SU-DHL-6 (cell line): ENCODE results near the gene AQP12B.
"Not testable (repeated sequence)": the region's sequence is repeated elsewhere in the genome, so short reads cannot be mapped to it uniquely, and the experiment has no call there.

Experiments used
- EZH2phosphoT487 ChIP-seq: fragments of 200-600 bp; sonication (generic), shearing (Covaris generic); conservative IDR thresholded peaks from 2 replicates; pipeline ENCODE4 v1.6.1; 2018; ENCODE audit warnings: mild to moderate bottlenecking, antibody characterized with exemption, low read length, moderate library complexity, mixed read lengths
- TF ChIP-seq, protein P1 (sequence below): fragments of 200-600 bp; sonication (generic); IDR thresholded peaks from one replicate; pipeline ENCODE4 v1.5.1; 2017; ENCODE audit warnings: antibody characterized with exemption, mild to moderate bottlenecking, low read length, moderate library complexity; ENCODE audit not compliant: insufficient read depth, poor library complexity, severe bottlenecking

DNA sequence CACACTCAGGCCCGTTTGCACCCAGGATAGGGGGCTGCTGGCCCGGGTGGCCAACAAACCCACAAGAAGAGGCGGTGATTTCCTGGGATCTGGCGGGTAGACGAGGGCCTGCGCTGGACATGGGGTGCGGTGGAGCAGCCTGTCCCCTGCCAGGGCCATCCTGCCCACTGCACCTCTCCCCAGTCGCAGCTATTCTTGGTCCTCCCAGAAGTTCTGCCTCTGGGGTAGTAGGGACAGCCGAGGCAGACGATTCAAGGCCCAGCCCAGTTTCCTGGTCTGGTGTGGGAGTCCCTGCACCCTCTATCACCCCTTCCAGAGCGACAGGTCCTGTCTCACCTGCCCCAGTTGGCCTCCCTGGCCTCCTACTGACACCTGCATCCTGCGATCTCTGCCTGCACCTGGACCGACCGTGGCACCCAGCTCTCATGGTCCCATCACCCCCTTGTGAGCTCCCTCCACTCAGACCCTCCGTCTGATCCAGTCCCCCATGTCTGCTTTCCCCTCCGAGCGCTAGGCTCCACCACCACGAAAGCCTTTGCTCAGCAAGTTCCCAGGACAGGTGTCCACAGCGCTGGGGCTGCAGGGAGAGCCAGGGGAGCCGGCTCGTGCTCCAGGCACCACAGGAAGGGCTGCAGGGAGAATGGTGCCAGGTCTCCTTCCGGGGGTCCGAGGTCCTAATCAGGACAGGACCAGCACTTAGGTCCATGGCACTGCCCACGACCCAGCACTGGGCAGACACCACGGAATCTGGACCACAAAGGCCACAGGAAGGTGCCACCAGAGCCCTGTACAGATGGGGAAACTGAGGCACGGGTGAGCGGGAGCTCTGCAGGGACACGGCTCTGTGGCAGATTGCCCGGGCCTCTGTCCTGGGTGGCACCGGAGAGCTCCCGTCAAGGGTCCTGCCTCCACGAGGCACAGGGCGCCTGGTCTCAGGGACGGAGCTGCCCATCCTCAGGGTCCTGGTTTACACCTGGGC lies 10.2 kb upstream of the AQP12B start:
- TF ChIP-seq, protein P1, sequence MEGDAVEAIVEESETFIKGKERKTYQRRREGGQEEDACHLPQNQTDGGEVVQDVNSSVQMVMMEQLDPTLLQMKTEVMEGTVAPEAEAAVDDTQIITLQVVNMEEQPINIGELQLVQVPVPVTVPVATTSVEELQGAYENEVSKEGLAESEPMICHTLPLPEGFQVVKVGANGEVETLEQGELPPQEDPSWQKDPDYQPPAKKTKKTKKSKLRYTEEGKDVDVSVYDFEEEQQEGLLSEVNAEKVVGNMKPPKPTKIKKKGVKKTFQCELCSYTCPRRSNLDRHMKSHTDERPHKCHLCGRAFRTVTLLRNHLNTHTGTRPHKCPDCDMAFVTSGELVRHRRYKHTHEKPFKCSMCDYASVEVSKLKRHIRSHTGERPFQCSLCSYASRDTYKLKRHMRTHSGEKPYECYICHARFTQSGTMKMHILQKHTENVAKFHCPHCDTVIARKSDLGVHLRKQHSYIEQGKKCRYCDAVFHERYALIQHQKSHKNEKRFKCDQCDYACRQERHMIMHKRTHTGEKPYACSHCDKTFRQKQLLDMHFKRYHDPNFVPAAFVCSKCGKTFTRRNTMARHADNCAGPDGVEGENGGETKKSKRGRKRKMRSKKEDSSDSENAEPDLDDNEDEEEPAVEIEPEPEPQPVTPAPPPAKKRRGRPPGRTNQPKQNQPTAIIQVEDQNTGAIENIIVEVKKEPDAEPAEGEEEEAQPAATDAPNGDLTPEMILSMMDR, result not testable (repeated sequence)
- not testable (repeated sequence) for TF ChIP-seq EZH2phosphoT487
